HS-5 (cell line): ENCODE data around the gene UPP1.
A peak's percentile ranks its signal among the peaks of the same experiment; 100 is the strongest.
"Not testable (repeated sequence)": the region's sequence is repeated elsewhere in the genome, so short reads cannot be mapped to it uniquely, and the experiment has no call there.

ENCODE experiments used
- DNase-seq: peaks from one replicate; pipeline ENCODE4 v3.0.0-alpha.2; 2012; ENCODE audit warnings: low read depth

Gene UPP1

DNA sequence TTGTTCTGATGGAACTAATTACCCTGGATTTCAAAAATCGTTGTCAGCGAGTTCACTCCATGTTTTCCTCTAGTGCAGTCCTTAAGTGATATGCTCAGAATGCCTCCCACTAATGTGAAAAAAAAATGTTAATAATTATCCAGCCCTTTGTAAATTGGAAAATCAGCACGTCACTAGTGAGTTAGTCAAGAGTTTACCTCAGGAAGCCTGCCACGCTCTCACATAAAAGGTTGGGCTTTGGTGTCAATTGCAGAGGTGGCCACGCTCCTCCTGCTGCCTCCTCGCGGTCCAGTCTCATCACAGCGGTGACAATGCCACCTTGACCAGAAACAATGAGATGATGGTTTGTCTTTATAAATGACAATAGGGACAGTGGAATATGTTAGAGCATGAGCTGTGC, 22.5 kb downstream of the UPP1 start:
- DNase-seq = no peak

DNA sequence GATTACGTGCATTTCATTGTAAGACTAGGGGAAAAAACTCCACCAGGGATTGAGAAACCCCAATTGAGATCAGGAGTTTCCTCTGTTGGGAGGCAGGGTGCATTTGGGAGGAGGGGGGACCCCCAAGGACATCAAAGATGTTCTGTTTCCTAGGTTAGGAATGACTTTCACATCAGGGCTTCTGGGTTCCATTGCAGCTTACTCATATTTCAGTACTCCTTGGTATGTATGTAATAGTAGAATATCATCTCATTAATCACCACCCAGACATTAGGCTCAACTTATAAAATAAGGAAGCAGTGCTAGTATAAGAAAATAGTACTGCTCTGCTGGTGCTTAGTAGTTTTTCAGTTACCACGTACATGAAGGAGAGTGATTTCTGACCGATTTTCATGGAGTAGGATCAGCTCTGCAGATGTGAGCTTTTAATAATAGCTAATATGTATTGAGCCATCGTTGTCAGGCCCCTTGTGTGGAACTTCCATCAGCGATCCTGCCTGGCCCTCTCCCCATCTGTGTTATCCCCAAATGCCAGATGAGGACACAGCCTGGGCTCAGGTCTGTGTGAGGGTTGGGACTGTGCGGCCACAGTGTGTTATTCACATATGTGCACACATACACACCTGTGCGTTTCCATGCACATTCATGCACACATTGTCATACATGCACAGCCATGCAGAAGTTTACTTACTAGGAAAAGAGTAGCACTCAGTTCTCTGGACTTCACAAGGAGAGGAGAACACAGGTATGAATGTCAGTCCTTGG, 23.5 kb downstream of the UPP1 start:
- DNase-seq = no peak

DNA sequence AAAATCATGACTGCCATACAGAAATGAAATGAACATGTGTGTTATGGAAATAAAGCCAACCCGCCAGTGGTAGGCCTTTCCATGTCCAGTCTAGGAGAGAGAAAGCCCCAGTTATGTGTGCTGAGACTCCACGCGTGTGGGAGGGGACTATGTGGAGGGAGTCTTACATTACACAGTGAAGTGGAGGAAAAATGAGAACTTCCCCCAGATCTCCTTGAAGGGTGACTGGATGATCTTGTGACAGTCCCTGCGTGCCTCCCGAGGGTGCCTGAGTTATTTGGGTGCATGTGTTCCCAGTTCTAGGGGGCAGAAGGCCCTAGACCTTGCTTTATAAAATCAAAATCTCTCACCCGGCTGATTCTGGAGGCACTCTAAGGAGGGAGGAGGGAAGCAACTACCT, 24.2 kb downstream of the UPP1 start:
- no peak for DNase-seq

DNA sequence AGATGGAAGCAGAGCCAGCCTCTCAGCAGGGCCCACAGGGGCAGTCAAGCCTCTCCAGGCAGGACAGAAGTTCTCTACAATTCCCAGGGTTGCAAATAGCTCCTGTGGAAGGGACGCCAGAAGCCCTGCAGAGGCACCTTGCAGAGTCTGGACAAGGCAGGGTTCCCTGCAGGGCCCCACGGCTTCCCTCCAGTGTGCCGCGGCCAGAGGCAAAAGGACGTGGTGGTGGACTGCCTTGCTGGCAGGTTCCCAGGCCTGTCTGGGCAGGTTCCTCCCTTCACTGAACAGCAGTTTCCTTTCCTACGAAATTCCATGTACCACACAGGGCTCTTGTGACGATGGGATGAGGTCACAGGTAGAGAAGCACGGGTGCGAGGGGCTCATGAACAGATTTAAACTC, 25.1 kb downstream of the UPP1 start:
- no peak for DNase-seq

DNA sequence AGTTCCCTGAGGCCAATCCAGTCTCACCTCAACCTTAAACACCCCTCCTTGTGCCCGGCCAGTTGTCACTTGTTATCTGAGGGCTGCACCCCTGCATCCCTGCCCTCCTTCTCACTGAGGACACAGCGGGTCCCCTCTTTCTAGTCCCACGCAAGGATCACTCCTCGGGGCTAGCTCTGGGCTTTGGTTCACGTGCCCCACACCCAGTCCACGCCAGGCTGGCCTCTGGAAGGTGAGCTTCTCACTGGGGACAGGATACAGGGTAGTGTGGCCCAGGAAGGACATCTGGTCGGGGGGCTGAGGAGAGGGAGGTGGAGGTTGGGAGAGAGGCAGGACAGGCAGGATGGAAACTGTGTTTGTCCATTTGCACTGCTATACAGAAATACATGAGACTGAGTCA, 25.5 kb downstream of the UPP1 start:
- no peak for DNase-seq

DNA sequence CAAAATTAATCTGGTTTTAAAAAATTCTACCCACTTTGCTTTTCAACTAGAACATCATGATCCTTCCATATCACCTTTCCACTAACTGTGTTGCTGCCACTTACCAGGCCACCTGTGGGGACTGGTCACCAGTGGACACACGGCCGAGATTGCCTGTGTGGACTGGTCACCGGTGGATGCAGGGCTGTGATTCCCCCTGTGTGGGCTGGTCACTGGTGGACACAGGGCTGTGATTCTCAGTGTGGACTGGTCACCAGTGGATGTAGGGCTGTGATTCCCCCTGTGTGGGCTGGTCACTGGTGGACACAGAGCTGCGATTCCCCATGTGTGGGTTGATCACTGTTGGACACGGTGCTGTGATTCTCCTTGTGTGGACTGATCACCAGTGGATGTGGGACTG, 27.0 kb downstream of the UPP1 start:
- no peak for DNase-seq

DNA sequence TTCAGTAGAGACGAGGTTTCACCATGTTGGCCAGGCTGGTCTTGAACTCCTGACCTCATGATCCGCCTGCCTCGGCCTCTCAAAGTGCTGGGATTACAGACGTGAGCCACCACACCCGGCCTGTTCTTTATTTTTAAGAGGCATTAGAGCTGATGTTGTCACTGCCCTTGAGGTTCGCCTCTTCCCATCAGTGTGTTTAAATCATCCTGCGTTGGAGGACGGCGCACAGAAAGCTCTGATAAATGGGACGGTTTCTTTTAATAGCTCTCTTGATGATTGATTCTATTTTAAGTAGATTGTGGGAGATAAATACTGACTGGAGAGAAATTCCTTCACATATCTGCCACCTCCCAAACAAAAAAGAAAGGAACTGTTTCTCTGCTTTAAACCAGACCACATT, 29.0 kb downstream of the UPP1 start:
- no peak for DNase-seq

DNA sequence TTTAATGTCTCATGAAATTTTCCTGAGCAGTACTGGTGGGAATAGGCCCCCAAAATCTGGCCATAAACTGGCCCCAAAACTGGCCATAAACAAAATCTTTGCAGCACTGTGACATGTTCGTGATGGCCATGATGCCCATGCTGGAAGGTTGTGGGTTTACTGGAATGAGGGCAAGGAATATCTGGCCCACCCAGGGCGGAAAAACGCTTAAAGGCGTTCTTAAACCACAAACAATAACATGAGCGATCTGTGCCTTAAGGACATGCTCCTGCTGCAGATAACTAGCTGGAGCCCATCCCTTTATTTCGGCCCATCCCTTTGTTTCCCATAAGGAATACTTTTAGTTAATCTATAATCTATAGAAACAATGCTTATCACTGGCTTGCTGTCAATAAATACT, 31.5 kb downstream of the UPP1 start:
- DNase-seq = not testable (repeated sequence)

DNA sequence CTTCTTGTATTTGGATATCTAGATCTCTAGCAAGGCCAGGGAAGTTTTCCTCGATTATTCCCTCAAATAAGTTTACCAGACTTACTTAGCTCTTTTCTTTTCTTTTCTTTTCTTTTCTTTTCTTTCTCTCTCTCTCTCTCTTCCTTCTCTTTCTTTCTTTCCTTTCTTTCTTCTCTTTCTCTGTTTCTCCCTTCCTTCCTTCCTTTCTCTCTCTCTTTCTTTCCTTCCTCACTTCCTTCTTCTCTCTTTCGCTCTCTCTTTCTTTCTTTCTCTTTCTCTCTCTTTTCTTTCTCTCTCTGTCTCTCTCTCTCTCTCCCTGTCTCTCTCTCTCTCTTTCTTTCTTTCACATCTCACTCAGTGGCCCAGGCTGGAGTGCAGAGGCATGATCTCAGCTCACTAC, 37.0 kb downstream of the UPP1 start:
- no peak for DNase-seq

DNA sequence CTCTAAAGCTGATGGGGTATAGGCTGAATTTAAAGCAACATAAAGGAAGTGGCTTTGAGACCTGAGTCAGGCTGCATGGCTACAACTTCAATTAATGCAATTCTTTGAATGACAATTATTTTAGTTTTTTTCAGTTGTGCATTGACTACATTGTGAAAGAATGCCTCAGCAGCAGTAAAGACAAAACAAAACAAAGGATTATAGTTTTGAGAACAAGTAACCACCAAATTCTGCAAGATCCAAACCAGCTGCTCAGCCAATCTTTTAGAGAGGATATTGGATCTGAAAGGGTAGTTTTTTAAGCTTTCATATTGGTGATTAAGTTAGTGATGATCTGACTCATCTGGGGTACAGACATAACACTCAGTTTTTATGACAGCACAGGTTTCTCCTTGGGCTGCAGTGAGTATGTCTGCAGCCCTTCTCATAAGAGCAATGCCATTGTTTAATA, 41.6 kb downstream of the UPP1 start:
- peak; percentile 47 for DNase-seq

DNA sequence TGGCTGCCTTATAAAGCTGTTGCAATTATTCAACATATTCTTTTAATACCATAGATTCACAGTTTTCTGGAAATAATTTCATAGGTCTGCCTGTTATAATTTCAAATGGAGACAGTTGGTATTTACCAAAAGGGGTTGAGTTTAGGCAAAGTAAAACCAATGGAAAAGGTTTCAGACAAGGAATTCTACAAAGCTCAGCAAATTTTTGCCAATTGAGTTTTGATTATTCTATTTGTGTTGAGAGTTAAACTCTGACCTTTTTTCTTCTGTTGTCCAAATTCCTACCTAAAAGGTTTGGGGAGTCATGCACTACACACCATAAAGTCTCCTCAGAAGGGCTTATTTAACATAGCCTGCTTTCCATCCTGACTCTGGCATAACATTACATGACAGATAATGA, 43.7 kb downstream of the UPP1 start:
- DNase-seq = no peak

DNA sequence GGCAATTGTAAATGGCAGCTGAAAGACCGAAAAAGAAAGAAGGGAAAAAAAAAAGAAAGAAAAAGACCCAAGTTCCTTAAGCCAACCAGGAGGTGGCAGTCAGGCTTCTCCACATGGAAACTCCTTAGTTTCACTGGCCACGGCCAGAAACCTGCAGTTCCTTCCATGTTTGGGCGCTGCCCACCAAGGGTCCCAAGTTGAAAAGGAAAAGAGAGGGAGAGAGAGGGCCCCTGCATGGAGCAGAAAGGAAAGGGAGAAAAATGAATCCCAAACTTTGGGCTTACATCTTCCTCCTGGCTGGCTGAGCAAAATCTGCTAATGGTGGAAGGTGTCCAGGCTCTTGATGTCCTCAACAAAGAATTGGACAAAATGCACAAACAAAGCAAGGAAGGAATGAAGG, 50.4 kb downstream of the UPP1 start:
- no peak for DNase-seq

DNA sequence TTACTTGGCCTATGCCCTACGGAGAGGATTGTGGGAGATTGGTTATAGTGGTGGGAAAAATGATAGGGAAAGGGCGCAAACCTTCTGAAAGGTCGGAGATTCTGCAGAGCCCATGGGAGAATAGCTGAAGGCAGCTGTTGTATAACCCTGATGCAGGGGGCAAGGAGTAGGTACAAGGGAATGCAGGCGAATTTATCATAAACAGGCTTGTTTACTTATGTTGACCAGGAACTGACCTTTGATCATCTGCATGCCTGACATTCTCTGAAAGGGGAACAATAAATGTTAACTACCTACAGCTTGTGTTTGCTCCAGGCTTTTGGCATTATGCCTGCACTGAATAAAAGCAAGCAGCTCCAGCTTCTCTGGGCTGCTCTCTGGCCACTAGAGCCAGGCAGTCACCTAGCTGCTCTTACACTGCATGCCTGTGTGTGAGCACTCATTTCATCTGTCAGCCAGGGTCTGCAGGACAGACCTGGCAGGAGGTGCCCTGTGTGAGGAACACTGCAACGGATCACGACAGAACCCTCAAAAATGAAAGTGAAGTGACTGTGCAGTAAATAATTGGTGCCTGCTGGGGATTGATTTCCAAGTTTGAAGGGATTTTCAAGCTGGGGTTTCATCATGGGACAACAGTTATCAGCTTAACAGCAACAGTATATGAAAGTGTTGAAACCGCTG, 51.1 kb downstream of the UPP1 start:
- DNase-seq = no peak

DNA sequence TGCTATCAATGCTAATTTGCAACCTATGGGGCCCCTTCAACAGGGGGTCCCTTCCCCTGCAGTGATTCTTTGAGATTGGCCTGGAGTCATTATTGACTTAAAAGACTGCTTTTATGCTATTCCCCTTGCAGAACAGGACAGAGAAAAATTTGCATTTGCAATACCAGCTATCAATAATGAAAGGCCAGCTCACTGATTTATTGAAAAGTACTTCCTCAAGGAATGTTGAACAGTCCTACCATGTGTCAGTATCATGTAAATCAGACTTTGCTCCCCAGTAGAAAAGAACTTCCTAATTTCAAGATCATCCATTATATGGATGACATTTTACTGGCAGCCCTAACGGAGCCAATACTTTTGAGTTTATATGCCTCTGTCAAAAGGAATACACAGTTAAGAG, 52.5 kb downstream of the UPP1 start:
- DNase-seq = no peak

DNA sequence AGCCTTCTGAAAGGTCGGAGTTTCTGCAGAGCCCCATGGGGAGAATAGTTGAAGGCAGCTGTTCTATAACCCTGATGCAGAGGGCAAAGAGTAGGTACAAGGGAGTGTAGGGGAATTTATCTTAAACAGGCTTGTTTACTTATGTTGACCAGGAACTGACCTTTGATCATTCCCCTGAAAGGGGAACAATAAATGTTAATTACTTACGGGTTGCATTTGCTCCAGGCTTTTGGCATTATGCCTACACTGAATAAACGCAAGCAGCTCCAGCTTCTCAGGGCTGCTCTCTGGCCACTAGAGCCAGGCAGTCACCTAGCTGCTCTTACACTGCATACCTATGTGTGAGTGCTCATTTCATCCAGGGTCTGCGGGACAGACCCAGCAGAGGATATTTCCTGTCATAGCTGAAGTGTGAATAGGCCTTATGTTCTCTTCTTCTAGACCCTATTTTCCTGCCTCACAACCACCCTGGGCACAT, 55.3 kb downstream of the UPP1 start:
- no peak for DNase-seq

DNA sequence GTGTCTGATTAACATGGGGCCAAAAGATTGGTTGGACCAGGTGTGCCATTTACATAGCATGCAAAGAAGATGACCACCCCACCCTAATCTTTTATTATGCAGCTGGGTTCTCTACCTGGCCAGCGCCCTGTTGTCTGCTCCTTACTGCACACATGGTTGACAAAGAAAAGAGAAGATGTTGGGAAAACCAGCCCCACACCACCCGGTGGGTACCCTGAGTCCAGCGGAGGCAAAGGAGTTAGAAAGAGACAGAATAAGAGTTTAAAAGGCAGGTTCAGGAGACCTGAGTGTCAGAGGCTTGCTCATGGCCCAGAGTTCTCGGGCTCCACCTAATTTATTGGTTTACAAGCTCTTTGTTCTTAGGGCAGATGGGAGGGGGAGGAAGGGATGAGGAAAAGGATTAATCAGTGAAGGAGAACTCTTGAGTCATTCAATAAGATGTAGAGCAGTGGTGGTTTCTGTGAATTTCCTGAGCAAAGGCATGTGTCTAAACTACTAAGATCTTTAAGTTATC, 58.1 kb downstream of the UPP1 start:
- DNase-seq = no peak

DNA sequence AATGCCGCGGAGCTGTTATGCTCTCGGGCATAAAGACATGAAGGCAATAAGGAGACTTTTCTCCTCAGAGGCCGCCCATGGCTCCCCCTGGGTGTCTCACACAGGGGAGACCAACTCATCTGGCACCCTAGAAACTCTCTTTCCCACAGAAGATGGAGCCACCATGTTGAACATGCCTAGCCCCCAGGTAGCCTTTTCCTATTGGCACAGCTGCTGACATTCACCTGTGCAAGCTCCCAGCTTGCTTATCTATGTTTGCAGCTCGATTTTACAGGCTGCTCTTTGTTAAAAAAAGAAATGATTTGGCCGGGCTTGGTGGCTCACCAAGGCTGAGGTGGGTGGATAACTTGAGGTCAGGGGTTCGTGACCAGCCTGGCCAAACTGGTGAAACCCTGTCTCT, 58.6 kb downstream of the UPP1 start:
- not testable (repeated sequence) for DNase-seq

DNA sequence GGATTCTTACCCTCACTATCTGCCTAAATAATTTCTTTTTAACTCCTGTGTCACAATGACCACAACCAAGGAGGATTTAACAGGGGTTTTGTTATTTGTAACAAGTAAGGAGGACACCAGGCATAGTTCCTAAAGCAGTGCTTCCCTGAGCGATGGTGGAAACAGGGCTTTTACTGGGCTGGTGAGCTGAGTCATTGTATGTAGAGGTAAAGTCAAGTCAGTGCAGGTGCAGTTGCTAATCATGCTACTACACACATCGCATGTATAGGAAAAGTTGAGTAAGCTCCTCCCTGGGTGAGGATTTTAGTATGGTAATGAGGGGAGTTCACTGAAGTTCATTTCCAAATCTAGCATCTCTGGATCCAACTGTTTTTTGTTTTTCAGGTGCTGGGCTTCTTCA, 59.2 kb downstream of the UPP1 start:
- DNase-seq = no peak

DNA sequence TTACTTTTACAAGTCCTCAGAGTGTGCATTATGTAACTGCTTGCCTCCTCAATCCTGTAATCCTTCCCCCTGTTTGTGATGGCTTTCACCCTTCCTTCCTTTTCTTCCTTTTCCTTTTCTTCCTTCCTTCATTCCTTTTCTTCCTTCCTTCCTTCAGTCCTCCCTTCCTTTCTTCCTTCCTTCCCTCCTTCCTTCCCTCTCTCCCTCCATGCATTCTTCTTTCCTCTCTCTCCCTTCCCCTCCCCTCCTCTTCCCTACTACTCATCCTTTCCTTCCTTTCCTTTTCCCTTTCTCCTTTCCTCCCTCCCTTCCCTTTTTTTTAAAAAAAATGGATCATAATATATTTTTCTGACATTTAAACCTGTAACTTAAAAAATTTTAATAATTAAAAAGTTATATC, 60.0 kb downstream of the UPP1 start:
- no peak for DNase-seq

DNA sequence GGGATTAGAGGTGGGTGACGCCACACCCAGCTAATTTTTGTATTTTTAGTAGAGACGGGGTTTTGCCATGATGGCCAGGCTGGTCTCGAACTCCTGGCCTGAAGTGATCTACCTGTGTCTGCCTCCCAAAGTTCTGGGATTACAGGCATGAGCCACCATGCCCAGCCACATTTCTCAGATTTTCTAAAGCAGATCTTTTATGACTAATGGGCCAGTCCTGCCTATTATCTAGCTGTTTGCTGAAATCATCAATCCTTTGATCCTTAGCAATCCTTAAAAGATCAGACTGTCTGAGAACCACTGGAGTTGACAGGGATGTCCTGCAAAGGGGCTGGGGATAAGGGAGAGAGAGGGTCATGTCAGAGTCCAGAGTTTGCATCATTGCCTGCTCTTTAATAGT, 61.0 kb downstream of the UPP1 start:
- DNase-seq = no peak

DNA sequence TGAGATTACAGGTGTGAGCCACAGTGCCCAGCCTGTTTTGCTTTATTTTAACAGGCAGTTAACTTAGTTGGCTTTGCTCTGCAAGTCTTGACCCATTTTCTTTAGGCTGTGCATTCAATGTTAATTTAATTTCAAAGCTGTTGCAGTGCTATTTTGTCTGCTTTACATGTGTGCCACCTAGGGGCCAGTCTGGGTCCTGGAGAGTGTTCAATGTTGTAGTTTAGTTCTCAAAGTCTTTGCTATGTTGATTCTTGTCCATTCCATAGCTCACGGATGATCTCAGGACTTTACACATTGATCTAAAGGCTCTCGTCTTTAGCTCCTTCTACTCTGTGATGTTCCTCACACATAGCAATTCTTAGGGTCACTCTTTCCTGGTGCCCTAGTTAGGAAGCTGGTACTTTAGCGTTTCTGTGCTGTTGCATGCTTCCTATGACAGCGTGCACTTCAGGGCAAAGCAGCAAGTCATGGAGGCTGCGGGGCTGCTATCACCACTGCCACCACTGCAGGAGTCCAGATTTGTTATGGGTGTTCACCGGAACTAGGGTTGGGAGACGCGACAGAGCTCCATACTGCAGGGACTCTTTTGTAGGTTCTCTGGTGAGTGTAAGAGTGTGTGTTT, 65.8 kb downstream of the UPP1 start:
- DNase-seq = peak; percentile 43
